Measurements from ENCODE around the gene PCDHGB4. TPM values are rescaled to one million over a fixed set of nuclear protein-coding genes. Genes with fewer than 3 reads are reported as not detected.
"Not testable (repeated sequence)": the region's sequence is repeated elsewhere in the genome, so short reads cannot be mapped to it uniquely, and the experiment has no call there.

Gene PCDHGB4
- total RNA-seq, 1 experiment from 2014 or later = 0.49 TPM

DNA sequence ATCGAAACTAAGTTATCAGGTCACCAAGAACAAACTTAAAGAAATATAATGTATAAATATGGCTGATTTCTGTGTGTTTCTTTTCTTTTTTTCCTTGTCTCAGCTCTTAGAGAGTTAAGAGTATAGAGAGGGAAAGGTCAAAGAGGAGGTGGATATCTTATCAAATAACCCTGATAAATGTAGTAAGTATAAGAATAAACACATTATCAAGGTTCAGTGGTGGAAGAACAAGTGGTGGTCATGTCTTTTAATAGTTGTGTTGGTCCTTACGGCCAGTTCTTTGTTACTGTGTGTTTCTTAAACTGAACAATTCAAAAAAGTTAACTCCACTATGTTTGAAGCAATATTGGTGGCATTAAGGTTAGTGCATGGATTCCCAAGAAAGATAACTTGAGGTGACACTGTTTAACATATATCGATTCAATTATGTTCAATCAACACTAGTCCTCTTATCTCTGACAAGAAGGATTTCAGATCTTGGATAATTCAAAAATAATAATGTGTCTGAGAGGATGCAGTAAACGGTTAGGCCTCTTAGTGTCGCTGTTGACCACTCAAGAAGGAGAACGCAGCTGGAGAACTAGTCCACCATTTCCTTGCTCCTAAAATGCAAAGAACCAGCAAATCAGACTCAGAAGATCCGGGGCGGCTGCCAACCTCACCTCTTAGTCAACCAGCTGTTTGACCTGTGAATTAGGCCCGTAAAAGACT is 44.1 kb upstream of the PCDHGB4 start, which contains the start of gene PCDHGA3:
TSS of gene PCDHGA3 (plus strand) at position 588 of the 711 bp plus-strand sequence. CDS start 205 bp downstream, outside the sequence.
- Mint-ChIP-seq H3K4me3 (ENCODE audit: unreplicated experiment) (no peak within 1 kb of the TSS), H3K9me3 (ENCODE audit: unreplicated experiment) (peaks cover 50% of the 10 kb centered on the region), H3K36me3 (ENCODE audit: insufficient read depth, unreplicated experiment) (no peaks in the 10 kb centered on the region), H3K4me1 (ENCODE audit: insufficient read depth, unreplicated experiment) (no peaks in the 10 kb centered on the region), H3K27ac (ENCODE audit: low read depth, unreplicated experiment) (no peak within 1 kb of the TSS), H3K27me3 (ENCODE audit: insufficient read depth, unreplicated experiment) (no peaks in the 10 kb centered on the region)
- DNase-seq (ENCODE audit: unreplicated experiment) = no peak
- intact Hi-C loops (cut with micrococcal nuclease) = no loop called here
- ChIA-PET CTCF (interaction anchor here (0.6 to 2.2 kb wide), 6 partner anchors 12 to 47 kb away, joined by 3 to 8 read pairs (median 4); partner anchors contain the start of genes PCDHGA4 and TAF7), POLR2A (no interaction called here)
- TF ChIP-seq, protein P1, sequence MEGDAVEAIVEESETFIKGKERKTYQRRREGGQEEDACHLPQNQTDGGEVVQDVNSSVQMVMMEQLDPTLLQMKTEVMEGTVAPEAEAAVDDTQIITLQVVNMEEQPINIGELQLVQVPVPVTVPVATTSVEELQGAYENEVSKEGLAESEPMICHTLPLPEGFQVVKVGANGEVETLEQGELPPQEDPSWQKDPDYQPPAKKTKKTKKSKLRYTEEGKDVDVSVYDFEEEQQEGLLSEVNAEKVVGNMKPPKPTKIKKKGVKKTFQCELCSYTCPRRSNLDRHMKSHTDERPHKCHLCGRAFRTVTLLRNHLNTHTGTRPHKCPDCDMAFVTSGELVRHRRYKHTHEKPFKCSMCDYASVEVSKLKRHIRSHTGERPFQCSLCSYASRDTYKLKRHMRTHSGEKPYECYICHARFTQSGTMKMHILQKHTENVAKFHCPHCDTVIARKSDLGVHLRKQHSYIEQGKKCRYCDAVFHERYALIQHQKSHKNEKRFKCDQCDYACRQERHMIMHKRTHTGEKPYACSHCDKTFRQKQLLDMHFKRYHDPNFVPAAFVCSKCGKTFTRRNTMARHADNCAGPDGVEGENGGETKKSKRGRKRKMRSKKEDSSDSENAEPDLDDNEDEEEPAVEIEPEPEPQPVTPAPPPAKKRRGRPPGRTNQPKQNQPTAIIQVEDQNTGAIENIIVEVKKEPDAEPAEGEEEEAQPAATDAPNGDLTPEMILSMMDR (IDR thresholded peaks at IDR 0.05; ENCODE audit: unreplicated experiment) = no peak
- no TSS peak for BruUV-seq (replicated peaks)

DNA sequence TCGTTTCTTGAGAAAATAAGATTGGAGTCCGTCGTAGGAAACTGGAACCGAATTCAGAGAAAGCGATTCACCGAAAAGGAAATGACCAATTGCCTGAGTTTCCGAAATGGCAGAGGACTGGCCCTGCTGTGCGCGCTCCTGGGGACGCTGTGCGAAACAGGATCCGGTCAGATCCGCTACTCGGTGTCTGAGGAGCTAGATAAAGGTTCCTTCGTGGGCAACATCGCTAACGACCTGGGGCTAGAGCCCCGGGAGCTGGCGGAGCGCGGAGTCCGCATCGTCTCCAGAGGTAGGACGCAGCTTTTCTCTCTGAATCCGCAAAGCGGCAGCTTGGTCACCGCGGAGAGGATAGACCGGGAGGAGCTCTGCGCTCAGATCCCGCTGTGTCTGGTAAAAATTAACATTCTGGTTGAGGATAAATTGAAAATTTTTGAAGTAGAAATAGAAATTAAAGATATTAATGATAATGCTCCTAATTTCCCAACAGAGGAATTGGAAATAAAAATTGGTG is 43.5 kb upstream of the PCDHGB4 start:
- Mint-ChIP-seq H3K27ac (ENCODE audit: low read depth, unreplicated experiment) (no peak overlapping the region), H3K27me3 (ENCODE audit: insufficient read depth, unreplicated experiment) (no peaks in the 10 kb centered on the region), H3K9me3 (ENCODE audit: unreplicated experiment) (peaks cover 55% of the 10 kb centered on the region), H3K4me1 (ENCODE audit: insufficient read depth, unreplicated experiment) (no peaks in the 10 kb centered on the region), H3K36me3 (ENCODE audit: insufficient read depth, unreplicated experiment) (no peaks in the 10 kb centered on the region), H3K4me3 (ENCODE audit: unreplicated experiment) (no peak overlapping the region)
- ChIA-PET POLR2A (no interaction called here), CTCF (interaction anchor here (1.2 to 2.2 kb wide), 4 partner anchors 12 to 220 kb away, joined by 3 to 8 read pairs (median 4); partner anchors contain the start of gene PCDHGA4)
- intact Hi-C loops (cut with micrococcal nuclease) = no loop called here
- no peak for DNase-seq (ENCODE audit: unreplicated experiment)
- TF ChIP-seq, protein P1 (IDR thresholded peaks at IDR 0.05; ENCODE audit: unreplicated experiment) = no peak
- BruUV-seq (replicated peaks) = no TSS peak

DNA sequence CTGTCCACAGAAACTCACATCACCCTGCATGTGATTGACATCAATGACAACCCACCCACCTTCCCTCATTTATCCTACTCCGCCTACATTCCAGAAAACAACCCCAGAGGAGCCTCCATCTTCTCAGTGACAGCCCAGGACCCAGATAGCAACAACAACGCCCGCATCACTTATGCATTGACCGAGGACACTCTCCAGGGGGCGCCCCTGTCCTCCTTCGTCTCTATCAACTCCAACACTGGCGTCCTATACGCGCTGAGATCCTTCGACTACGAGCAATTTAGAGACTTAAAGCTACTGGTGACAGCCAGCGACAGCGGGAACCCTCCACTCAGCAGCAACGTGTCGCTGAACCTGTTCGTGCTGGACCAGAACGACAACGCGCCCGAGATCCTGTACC is 42.2 kb upstream of the PCDHGB4 start:
- H3K27me3 Mint-ChIP-seq (ENCODE audit: insufficient read depth, unreplicated experiment) = no peaks in the 10 kb centered on the region
- H3K27ac Mint-ChIP-seq (ENCODE audit: low read depth, unreplicated experiment) = no peak overlapping the region
- no peak for DNase-seq (ENCODE audit: unreplicated experiment)
- no peaks in the 10 kb centered on the region for H3K4me1 Mint-ChIP-seq (ENCODE audit: insufficient read depth, unreplicated experiment)
- no peaks in the 10 kb centered on the region for H3K36me3 Mint-ChIP-seq (ENCODE audit: insufficient read depth, unreplicated experiment)
- H3K9me3 Mint-ChIP-seq (ENCODE audit: unreplicated experiment) = peaks cover 54% of the 10 kb centered on the region
- intact Hi-C loops (cut with micrococcal nuclease) = no loop called here
- ChIA-PET CTCF (no interaction called here), POLR2A (no interaction called here)
- no peak overlapping the region for H3K4me3 Mint-ChIP-seq (ENCODE audit: unreplicated experiment)
- TF ChIP-seq, protein P1 (IDR thresholded peaks at IDR 0.05; ENCODE audit: unreplicated experiment) = no peak
- no TSS peak for BruUV-seq (replicated peaks)

DNA sequence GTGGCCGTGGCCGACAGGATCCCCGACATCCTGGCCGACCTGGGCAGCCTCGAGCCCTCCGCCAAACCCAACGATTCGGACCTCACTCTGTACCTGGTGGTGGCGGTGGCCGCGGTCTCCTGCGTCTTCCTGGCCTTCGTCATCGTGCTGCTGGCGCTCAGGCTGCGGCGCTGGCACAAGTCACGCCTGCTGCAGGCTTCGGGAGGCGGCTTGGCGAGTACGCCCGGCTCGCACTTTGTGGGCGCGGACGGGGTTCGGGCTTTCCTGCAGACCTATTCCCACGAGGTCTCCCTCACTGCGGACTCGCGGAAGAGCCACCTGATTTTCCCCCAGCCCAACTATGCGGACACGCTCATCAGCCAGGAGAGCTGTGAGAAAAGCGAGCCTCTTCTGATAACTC is 41.5 kb upstream of the PCDHGB4 start:
- H3K4me3 Mint-ChIP-seq (ENCODE audit: unreplicated experiment); BruUV-seq (replicated peaks); H3K36me3 Mint-ChIP-seq (ENCODE audit: insufficient read depth, unreplicated experiment); H3K27ac Mint-ChIP-seq (ENCODE audit: low read depth, unreplicated experiment); POLR2A ChIA-PET; H3K27me3 Mint-ChIP-seq (ENCODE audit: insufficient read depth, unreplicated experiment); H3K4me1 Mint-ChIP-seq (ENCODE audit: insufficient read depth, unreplicated experiment); intact Hi-C loops (cut with micrococcal nuclease); DNase-seq (ENCODE audit: unreplicated experiment): not testable (repeated sequence)
- peaks cover 53% of the 10 kb centered on the region for H3K9me3 Mint-ChIP-seq (ENCODE audit: unreplicated experiment)
- CTCF ChIA-PET = interaction anchor here (3.2 kb wide), 1 partner anchor 26 kb away, joined by 17 read pairs; the partner anchor contains the start of gene TAF7
